Rectal smooth muscle tissue (tissue), 1 donor: ENCODE measurements around the gene MDGA2.

Experiments
- H3K27ac ChIP-seq: one replicate; pipeline ENCODE4 v1.7.0; 2013; ENCODE audit warnings: low read depth, low read length, inconsistent platforms
- H3K27me3 ChIP-seq: one replicate; pipeline ENCODE4 v1.7.0; 2013; ENCODE audit warnings: low read length; ENCODE audit not compliant: control insufficient read depth, insufficient read depth
- H3K36me3 ChIP-seq: one replicate; pipeline ENCODE4 v1.7.0; 2013; ENCODE audit warnings: low read length; ENCODE audit not compliant: control insufficient read depth, insufficient read depth
- H3K4me1 ChIP-seq: one replicate; pipeline ENCODE4 v1.7.0; 2013; ENCODE audit warnings: low read length; ENCODE audit not compliant: control insufficient read depth, insufficient read depth
- H3K4me3 ChIP-seq: one replicate; pipeline ENCODE4 v1.7.0; 2013; ENCODE audit warnings: low read length
- H3K9ac ChIP-seq: one replicate; pipeline ENCODE4 v1.7.0; 2013; ENCODE audit warnings: low read length

MDGA2 gene

GRCh38 chr14:46887144-46887543 lies 788.3 kb downstream of the MDGA2 start:
- Histone ChIP-seq H3K36me3 (no peaks in the 10 kb centered on the region), H3K4me3 (no peak overlapping the region), H3K27ac (no peak overlapping the region), H3K27me3 (no peaks in the 10 kb centered on the region), H3K4me1 (no peaks in the 10 kb centered on the region), H3K9ac (no peak overlapping the region)

- H3K27me3 ChIP-seq, result no peaks in the 10 kb centered on the region
- no peak overlapping the region for H3K27ac ChIP-seq
- H3K9ac ChIP-seq, result no peak overlapping the region
- no peaks in the 10 kb centered on the region for H3K4me1 ChIP-seq
- H3K36me3 ChIP-seq, result no peaks in the 10 kb centered on the region
- no peak overlapping the region for H3K4me3 ChIP-seq
These were observed 789.8 kb downstream of the MDGA2 start for GRCh38 chr14:46885566-46885965.

GRCh38 chr14:46861753-46862152 lies 813.7 kb downstream of the MDGA2 start:
- Histone ChIP-seq H3K9ac (no peak overlapping the region), H3K27ac (no peak overlapping the region), H3K27me3 (no peaks in the 10 kb centered on the region), H3K36me3 (no peaks in the 10 kb centered on the region), H3K4me3 (no peak overlapping the region), H3K4me1 (no peaks in the 10 kb centered on the region)

- Histone ChIP-seq H3K9ac (no peak overlapping the region), H3K27me3 (no peaks in the 10 kb centered on the region), H3K4me3 (no peak overlapping the region), H3K27ac (no peak overlapping the region), H3K4me1 (no peaks in the 10 kb centered on the region), H3K36me3 (no peaks in the 10 kb centered on the region)
These were observed 834.3 kb downstream of the MDGA2 start for GRCh38 chr14:46840944-46841720.

- Histone ChIP-seq H3K27me3 (no peaks in the 10 kb centered on the region), H3K36me3 (no peaks in the 10 kb centered on the region), H3K4me1 (no peaks in the 10 kb centered on the region), H3K9ac (no peak overlapping the region), H3K4me3 (no peak overlapping the region), H3K27ac (no peak overlapping the region)
These were observed 855.1 kb downstream of the MDGA2 start for GRCh38 chr14:46820291-46820690.

- Histone ChIP-seq H3K9ac (no peak overlapping the region), H3K36me3 (no peaks in the 10 kb centered on the region), H3K4me1 (no peaks in the 10 kb centered on the region), H3K27ac (no peak overlapping the region), H3K27me3 (no peaks in the 10 kb centered on the region), H3K4me3 (no peak overlapping the region)
These were observed 856.3 kb downstream of the MDGA2 start for GRCh38 chr14:46819117-46819516.

- no peaks in the 10 kb centered on the region for H3K36me3 ChIP-seq
- H3K27ac ChIP-seq, result no peak overlapping the region
- no peak overlapping the region for H3K4me3 ChIP-seq
- no peaks in the 10 kb centered on the region for H3K4me1 ChIP-seq
- no peaks in the 10 kb centered on the region for H3K27me3 ChIP-seq
- H3K9ac ChIP-seq, result no peak overlapping the region
These were observed 857.3 kb downstream of the MDGA2 start for GRCh38 chr14:46818147-46818546.

GRCh38 chr14:46793144-46793543 lies 882.3 kb downstream of the MDGA2 start:
- Histone ChIP-seq H3K4me3 (no peak overlapping the region), H3K27me3 (no peaks in the 10 kb centered on the region), H3K4me1 (no peaks in the 10 kb centered on the region), H3K27ac (no peak overlapping the region), H3K36me3 (no peaks in the 10 kb centered on the region), H3K9ac (no peak overlapping the region)
